ENCODE measurements around the gene ZNF593.

Gene ZNF593

GRCh38 chr1:26126321-26127084, 43.2 kb upstream of the ZNF593 start:
- no peak for TF ChIP-seq CTCF (IDR thresholded peaks at IDR 0.05; ENCODE audit: low read depth, low read length)
- no peak for DNase-seq (ENCODE audit: extremely low read depth, low read depth)

- TF ChIP-seq CTCF (IDR thresholded peaks at IDR 0.05; ENCODE audit: low read depth, low read length), result no peak
- DNase-seq (ENCODE audit: extremely low read depth, low read depth), result no peak
Observed at GRCh38 chr1:26127235-26128163, 42.2 kb upstream of the ZNF593 start.

GRCh38 chr1:26129778-26130177, 39.9 kb upstream of the ZNF593 start:
- no peak for DNase-seq (ENCODE audit: extremely low read depth, low read depth)
- no peak for TF ChIP-seq CTCF (IDR thresholded peaks at IDR 0.05; ENCODE audit: low read depth, low read length)

GRCh38 chr1:26130695-26131094, 39.0 kb upstream of the ZNF593 start:
- DNase-seq (ENCODE audit: extremely low read depth, low read depth), result no peak
- no peak for TF ChIP-seq CTCF (IDR thresholded peaks at IDR 0.05; ENCODE audit: low read depth, low read length)

- DNase-seq (ENCODE audit: extremely low read depth, low read depth), result no peak
- TF ChIP-seq CTCF (IDR thresholded peaks at IDR 0.05; ENCODE audit: low read depth, low read length), result no peak
Observed at GRCh38 chr1:26132128-26132833, 37.4 kb upstream of the ZNF593 start.

- DNase-seq (ENCODE audit: extremely low read depth, low read depth), result no peak
Observed at GRCh38 chr1:26132834-26133167, 36.9 kb upstream of the ZNF593 start.

More at GRCh38 chr1:26132834-26133167, 36.9 kb upstream of the ZNF593 start:
- TF ChIP-seq CTCF (IDR thresholded peaks at IDR 0.05; ENCODE audit: low read depth, low read length), result no peak

Data from AG09319 (cell line).